ENCODE measurements around the gene ERN2. TPM values are rescaled to one million over a fixed set of nuclear protein-coding genes. Genes with fewer than 3 reads are reported as not detected.

Gene ERN2
- total RNA-seq, 1 donor from 2014 or later: not detected

GRCh38 chr16:23710008-23710407, 3.0 kb downstream of the ERN2 start:
- no peak overlapping the region for H3K4me3 ChIP-seq (ENCODE audit: low read depth, low read length)
- TF ChIP-seq CTCF (IDR thresholded peaks at IDR 0.05; ENCODE audit: insufficient read depth, low read length, poor library complexity, severe bottlenecking): no peak
- no peak for DNase-seq (ENCODE audit: low read depth)
- H3K36me3 ChIP-seq (ENCODE audit: control insufficient read depth, insufficient read depth, low read length): no peaks in the 10 kb centered on the region
- peaks cover 32% of the 10 kb centered on the region for H3K27me3 ChIP-seq (ENCODE audit: control insufficient read depth, insufficient read depth, low read length)

- no peaks in the 10 kb centered on the region for H3K36me3 ChIP-seq (ENCODE audit: control insufficient read depth, insufficient read depth, low read length)
- H3K4me3 ChIP-seq (ENCODE audit: low read depth, low read length): no peak overlapping the region
- TF ChIP-seq CTCF (IDR thresholded peaks at IDR 0.05; ENCODE audit: insufficient read depth, low read length, poor library complexity, severe bottlenecking): no peak
Observed at GRCh38 chr16:23709536-23709935, 3.5 kb downstream of the ERN2 start.

DNA sequence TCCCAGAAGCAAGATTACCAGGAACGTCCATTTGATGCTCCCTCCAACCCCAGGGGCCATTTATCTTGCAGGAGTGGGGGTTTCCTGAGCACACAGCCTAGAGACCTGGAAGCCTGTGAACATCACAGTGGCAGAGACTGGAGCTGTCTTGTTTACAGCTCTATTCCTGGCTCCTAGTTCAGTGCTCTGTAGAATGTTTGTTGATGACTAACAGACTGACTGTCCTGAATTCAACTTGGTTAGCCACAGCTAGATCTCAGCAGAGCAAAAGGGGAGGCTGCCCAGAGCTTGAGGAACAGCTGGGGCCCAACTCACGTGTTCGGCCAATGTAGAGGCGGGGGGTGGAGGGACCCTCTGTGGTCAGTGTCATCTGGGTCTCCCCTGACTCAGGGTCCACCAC, 6.6 kb downstream of the ERN2 start:
- Histone ChIP-seq H3K36me3 (ENCODE audit: control insufficient read depth, insufficient read depth, low read length) (no peaks in the 10 kb centered on the region), H3K4me3 (ENCODE audit: low read depth, low read length) (no peak overlapping the region), H3K27me3 (ENCODE audit: control insufficient read depth, insufficient read depth, low read length) (peaks cover 7% of the 10 kb centered on the region)
- no peak for DNase-seq (ENCODE audit: low read depth)
- TF ChIP-seq CTCF (IDR thresholded peaks at IDR 0.05; ENCODE audit: insufficient read depth, low read length, poor library complexity, severe bottlenecking): no peak

More at GRCh38 chr16:23709536-23709935, 3.5 kb downstream of the ERN2 start:
- H3K27me3 ChIP-seq (ENCODE audit: control insufficient read depth, insufficient read depth, low read length): peaks cover 30% of the 10 kb centered on the region
- DNase-seq (ENCODE audit: low read depth): no peak

DNA sequence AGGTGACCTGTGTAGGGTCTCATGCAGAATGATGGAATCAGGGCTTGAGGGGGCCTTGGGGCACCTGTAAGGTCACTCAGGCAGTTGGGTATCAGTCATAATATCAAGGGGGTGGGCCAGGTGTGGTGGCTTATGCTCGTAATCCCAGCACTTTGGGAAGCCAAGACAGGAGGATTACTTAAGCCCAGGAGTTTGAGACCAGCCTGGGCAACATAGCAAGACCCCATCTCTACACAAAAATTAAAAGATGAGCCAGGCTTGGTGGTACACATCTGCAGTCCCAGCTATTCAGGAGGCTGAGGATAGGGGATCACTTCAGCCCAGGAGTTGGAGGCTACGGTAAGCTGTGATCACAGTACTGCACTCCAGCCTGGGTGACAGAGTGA, 7.5 kb downstream of the ERN2 start:
- no peak for TF ChIP-seq CTCF (IDR thresholded peaks at IDR 0.05; ENCODE audit: insufficient read depth, low read length, poor library complexity, severe bottlenecking)
- no peaks in the 10 kb centered on the region for H3K36me3 ChIP-seq (ENCODE audit: control insufficient read depth, insufficient read depth, low read length)
- DNase-seq (ENCODE audit: low read depth): no peak
- H3K27me3 ChIP-seq (ENCODE audit: control insufficient read depth, insufficient read depth, low read length): peaks cover 7% of the 10 kb centered on the region
- no peak overlapping the region for H3K4me3 ChIP-seq (ENCODE audit: low read depth, low read length)

DNA sequence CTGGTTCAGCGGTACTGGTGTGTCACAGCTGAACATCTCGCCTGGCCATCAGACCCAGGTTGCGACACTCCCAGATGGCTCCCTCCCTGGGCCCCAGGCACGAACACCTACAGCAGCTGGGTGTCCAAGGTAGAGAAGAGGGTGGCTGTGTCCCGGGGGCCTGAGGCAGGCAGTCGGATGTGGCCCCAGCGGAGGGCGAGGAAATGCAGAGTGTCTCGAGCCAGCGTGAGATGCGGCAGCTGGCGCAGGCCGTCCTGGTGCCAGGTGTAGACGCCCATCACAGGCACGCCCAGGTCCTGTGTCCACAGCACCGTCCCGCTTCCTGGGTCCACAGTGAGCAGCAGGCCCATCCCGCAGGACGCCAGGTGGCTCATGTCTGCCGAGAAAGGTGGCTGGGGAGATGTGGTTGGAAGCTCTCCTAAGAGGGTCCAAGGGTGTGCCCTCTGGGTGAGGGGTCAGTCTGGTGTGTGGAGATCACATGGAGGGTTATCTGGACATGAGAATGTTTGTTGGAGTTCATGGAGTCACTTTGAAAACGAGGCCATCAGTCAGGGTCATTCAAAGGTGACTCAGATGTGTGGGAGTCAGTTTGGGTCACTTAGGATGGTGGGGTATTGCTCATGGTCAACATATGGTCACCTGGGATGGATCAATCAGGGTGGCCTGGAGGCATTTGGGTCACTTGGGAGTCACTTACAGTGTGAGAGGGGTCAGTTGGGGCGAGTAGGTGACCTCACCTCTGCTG, 8.1 kb downstream of the ERN2 start:
- Histone ChIP-seq H3K4me3 (ENCODE audit: low read depth, low read length) (no peak overlapping the region), H3K27me3 (ENCODE audit: control insufficient read depth, insufficient read depth, low read length) (peaks cover 7% of the 10 kb centered on the region), H3K36me3 (ENCODE audit: control insufficient read depth, insufficient read depth, low read length) (no peaks in the 10 kb centered on the region)
- TF ChIP-seq CTCF (IDR thresholded peaks at IDR 0.05; ENCODE audit: insufficient read depth, low read length, poor library complexity, severe bottlenecking): no peak
- no peak for DNase-seq (ENCODE audit: low read depth)

- H3K27me3 ChIP-seq (ENCODE audit: control insufficient read depth, insufficient read depth, low read length): peaks cover 7% of the 10 kb centered on the region
- H3K36me3 ChIP-seq (ENCODE audit: control insufficient read depth, insufficient read depth, low read length): no peaks in the 10 kb centered on the region
- H3K4me3 ChIP-seq (ENCODE audit: low read depth, low read length): no peak overlapping the region
- DNase-seq (ENCODE audit: low read depth): no peak
- no peak for TF ChIP-seq CTCF (IDR thresholded peaks at IDR 0.05; ENCODE audit: insufficient read depth, low read length, poor library complexity, severe bottlenecking)
Observed at GRCh38 chr16:23702951-23703350, 10.1 kb downstream of the ERN2 start.

All from kidney epithelial cell (primary cell).